Activated effector memory CD4-positive, alpha-beta T cell treated with Interleukin-2 at 50 U/mL for 16 hours (primary cell): ENCODE measurements around the gene LYRM4.
A peak's percentile ranks its signal among the peaks of the same experiment; 100 is the strongest.

Experiments used
- DNase-seq: peaks from one replicate; pipeline ENCODE4 v3.0.0-alpha.2; 2020

The LYRM4 gene

DNA sequence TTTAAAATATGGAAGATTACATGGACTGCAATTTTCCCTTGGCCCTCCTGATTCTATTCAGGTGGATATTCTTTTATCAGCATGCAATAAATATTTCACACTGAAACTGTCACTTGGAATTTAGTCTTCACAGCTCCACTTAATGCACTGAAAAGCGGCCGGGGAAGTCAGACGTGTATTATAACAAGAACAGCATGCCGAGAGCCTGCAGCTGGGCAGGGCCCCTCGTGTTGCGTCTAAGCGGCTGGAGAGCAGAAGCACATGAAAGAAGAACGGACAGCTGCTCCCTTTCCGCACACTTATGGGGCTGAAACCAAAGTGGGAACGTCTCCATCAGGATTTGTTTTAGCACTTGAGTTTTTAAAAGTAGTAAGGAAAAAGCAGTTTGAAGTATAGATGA, 57.2 kb downstream of the LYRM4 start:
- no peak for DNase-seq

DNA sequence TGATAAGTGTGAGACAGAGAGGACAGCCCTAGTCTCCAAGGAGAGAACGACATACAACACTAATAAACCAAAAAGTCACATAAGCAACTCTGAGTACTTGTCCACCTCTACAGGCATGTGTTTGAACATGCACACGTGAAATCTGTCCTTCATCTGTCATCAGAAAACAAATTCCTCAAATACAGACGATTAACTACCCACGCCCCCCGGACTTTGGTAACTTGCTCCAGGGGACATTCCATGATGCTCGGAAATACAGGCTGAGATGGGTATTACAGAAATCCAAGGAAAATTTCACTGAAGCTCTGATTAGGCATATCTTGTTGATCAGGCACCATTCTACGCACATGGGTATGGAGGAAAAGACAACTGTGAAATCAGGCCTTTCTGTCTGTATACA, 57.8 kb downstream of the LYRM4 start:
- DNase-seq, result no peak

DNA sequence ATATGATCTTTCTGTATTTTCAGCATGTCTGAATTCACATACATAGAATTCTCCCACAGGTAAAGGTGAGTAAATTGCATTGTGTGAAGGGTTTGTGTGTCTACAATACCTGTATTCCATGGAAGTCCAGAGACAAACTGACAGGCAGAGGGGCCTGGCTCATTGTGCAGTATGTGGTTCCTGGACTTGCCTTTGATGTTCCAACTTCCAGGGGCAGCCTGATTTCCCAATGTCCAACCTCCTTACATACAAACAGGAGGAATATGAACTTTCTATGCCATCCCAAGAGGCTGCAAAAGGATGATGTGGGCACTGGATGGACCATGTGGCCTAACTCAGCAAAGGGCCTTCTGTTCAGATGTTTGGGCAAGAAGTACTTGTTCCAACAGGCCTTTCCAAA, 58.5 kb downstream of the LYRM4 start:
- DNase-seq, result no peak

DNA sequence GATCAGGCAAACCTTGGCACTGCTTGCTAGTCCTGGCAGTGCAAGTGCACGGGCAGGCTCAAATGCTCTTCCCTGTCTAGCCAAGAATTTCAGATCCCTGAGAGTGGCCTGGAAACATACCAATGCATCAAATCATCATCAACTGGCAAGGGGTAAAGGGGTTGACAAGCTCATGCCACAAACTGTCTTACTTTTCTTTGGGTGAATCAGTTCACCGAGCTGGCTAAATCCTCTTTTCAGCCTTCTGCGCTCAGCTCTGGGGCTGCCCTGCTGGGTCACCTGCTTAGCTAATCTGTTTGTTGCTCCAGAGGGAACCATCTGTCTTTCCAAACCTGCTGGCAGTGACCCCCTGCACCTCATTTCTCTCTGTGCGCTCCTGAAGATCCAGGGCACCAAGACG, 59.5 kb downstream of the LYRM4 start:
- DNase-seq, result no peak

DNA sequence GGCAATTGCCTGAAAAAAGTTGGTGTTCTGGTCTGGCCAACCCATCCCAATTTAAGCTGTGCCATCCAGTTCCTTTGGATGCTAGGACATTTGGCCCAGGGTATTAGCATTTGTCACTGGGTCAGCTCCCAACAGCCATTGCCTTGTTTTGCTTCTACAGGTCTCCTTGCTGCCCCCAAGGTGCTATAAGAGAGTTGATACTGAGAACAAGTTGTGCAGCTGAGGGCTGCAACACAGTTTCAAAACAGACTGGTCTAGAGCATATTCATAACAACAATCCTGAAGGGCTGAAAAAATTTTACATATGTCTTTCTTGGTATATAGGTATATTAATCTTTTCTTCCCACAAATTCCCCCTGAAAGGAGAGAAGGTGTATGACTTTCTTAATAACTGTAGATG, 61.0 kb downstream of the LYRM4 start:
- DNase-seq, result no peak

DNA sequence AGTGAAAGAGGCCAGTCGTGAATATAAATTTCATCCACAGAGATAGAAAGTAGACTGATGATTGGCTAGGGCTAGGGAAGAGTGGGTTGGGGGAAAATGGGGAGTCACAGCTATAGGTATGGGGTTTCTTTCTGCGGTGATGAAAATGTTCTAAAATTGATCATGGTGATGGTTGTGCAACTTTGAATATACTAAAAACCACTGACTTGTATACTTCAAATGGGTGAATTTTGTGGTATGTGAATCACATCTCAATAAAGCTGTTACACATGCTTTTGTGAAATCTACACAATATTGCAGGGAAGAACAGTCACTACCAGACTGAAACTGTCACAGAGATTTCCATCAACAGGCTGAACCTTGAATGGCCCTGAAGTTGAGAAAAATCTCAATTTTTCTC, 61.5 kb downstream of the LYRM4 start:
- DNase-seq, result no peak

DNA sequence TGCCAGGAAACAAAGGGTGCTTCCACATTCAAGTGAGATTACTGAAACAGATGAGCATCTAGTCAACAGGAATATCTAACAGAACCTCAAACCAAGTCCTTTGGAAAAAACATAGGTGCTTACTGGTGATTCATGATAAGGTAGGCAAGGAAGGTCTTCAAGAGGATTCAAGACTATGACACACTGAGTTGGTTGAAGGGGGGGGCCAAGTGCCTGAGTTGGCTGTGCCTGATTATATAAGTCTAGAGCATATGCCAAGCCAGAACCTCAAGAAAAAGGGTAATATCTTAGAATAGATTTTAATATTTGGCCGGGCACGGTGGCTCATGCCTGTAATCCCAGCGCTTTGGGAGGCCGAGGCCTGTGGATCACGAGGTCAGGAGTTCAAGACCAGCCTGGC, 63.7 kb downstream of the LYRM4 start:
- DNase-seq, result no peak

DNA sequence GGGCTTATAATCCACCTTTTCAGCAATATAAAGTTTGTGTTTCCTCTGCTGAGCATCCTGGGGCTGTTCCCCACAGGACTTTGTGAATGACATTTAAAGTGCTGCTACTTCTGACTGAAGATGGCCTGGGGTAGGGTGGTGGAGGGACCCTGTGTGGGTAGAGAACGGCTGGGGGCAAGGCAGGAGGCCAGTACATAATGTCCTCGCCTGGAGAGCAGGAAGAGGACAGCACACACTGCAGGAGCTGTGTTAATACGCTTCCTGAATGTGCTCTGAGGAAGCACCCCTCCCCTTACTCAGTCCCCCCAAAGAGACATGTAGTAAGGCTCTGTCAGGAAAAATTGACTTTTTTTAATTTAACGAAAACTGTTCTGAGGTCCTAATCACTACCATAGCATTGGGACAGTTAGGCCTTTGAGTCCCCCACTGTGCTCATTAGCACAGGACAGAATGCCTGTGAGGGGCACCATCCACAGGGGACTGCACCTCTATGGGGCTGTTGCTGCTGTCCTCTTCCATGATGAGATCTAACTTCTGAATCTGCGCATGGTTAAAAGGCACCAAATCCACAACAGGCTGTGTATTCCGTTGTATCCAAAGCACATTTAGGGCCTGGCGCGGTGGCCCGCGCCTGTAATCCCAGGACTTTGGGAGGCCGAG, 68.5 kb downstream of the LYRM4 start:
- no peak for DNase-seq

DNA sequence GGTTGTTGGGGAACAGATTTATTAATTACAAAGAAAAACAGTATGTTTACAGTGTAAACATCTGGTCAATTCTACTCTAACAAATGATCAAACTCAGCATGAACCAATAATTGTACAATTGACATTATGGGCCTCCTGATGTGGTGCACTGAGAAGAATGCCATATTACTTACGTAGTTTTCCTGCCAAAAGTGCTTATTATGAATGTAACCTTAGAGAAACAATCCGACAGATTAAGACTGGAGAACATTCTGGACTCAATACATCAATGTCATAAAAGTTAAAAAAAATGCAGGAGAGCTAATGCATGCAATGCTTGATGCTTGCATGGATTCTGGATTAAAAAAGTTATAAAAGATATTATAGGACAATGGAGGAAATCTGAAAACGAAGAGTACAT, 69.0 kb downstream of the LYRM4 start:
- DNase-seq, result no peak

DNA sequence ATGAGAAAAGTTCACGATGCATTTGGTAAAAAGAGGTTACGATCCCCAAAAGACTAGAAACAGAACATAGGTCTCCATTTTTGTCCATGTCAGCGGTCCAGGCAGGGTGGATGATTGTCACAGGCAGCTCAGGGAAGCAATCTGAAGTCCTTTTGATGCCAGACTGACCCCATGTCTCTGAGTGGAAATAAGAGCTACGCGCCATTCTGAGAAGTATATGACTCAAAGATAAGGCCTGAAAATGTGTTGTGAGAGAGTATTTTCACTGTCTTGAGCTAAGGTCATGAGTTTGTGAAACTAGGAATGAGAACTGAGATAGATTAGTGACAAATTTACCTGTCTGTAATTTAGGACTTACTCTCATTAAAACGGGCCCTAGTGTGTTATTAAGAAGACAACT, 69.5 kb downstream of the LYRM4 start:
- no peak for DNase-seq

DNA sequence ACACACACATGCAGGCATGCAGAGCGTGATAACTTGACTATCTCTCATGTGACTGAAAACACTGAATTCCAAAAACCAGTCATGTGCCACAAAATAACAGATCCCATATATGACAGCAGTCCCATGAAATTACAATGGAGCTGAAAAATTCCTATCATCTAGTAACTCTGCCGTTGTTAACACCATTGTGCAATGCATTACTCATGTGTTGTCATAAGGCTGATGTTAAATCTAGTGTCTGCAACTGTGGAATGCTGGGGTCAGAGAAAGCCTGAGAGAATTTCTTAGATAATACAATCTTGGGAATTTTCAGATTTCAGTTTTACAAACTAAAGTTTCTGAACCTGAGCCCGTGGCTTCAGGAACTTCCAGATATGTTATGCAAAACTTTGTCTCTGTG, 70.2 kb downstream of the LYRM4 start:
- no peak for DNase-seq

DNA sequence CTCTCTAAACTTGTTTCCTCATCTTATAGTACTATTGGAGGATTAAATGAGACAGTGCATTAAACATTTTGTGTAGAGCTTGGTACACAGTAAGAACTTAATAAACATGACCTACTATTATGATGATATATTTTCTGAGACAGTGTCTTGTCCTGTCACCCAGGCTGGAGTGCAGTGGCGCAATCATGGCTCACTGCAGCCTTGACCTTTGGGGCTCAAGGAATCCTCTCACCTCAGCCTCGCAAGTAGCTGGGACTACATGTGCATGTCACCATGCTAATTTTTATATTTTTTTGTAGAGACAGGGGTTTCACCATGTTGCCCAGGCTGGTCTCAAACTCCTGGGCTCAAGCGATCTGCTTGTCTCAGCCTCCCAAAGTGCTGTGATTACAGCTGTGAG, 72.1 kb downstream of the LYRM4 start:
- no peak for DNase-seq

DNA sequence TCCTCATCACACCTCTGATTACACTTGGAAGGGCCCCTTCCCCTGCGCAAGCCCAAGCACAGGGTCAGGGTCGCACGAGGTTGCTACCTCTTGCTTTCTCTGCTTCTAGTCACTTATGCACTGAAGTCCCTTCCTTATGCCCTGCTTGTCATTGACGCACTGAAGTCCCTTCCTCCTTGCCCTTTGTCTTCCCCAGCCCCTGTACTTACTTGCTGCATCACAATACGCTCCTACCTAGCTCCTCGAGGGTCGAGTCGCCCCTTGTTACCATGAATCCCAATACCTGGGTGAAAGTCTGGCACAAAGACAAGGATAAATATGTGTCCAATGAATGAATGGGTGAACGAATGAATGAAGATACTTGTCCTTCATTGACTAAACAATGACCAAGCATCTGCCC, 75.9 kb downstream of the LYRM4 start:
- DNase-seq, result no peak

DNA sequence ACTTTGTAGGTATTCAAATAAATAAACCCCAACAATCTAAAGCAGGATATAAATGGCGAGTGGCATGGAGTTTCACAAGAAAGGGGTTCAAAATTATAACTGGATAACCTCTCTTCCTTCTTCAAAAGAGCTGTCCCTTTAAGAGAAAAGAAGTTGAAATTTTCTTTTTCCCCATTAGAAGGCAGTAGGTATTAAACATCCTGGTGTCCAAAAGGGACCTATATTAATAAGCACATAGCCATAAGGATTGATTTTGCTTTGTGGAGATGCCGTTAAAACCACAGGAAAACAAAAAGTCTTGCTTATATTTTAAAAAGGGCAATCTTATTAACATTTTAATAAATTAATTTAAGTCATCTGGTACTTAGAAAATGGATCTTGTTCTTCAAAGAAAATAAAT, 76.5 kb downstream of the LYRM4 start:
- no peak for DNase-seq

DNA sequence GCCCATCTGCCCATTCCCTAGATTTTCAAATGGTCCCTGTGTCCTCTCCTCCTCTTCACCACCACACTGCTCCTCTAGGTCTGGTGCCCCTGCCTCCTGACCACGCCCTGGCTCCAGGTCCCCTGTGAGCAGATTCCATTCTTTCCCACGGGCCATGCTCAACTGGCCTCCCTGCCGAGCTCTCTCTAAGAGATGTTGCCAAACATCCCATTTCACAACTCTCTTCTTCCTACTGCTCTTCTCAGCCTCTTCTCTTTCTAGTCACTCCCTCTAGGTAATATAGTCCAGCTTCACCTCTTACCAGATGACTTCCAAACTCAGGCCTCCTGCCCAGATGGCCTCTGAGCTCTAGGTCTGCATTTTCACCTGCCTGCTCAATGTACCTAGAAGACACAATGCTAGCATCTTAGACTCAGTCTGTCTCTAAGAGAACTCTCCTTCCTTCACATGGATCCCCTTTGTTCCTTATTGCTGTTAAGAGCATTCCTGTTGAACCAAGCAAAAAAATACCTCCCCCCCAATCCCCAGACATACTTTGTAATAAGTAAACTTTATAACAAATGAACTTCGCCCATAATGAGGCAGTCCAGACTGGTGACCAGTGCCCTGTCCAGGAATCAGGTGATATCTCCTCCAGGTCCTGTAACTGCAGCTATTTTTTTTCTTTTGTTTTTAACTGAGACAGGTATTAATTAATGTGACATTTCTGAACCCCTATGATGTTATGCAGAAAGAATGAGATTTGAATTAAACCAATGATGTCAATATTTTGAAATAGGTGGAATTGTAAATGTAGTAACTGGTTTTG, 79.0 kb downstream of the LYRM4 start:
- DNase-seq, result no peak

DNA sequence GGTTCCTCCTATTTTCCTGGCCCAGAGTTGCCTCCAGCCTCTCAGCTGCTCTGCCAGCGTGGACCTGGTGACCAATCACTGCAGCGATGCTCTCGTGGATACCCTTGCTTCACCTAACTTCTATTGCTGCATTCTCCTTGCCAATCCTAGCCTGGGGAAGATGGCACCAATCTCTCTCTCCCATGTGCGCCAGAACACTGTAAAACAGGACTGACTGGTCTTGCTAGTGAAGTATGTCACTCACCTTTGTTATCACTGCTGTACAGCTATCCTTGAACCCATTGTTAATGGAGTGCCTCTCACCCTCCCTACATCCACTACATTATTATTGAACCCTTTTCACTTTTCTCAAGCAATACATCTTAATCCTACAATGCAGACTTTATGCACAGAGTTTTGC, 80.1 kb downstream of the LYRM4 start:
- DNase-seq, result no peak

DNA sequence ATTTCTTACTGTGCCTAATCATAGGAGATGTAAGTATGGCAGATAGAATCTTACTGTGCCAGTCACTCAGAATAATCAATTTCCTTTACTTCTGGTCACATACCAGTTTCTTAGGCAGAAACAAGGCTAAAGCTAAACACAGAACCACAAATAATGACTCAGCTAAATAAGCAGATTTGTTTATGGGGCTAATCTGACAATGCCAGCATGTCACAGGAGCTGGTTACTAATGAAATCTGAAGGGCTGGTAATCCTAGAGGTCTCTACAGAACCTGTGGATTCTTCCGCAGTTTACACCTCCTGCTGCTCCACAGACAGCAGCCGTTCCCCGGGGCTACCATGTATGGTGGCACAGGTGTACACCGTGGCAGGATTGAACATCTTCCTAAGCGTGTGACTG, 80.8 kb downstream of the LYRM4 start:
- no peak for DNase-seq

DNA sequence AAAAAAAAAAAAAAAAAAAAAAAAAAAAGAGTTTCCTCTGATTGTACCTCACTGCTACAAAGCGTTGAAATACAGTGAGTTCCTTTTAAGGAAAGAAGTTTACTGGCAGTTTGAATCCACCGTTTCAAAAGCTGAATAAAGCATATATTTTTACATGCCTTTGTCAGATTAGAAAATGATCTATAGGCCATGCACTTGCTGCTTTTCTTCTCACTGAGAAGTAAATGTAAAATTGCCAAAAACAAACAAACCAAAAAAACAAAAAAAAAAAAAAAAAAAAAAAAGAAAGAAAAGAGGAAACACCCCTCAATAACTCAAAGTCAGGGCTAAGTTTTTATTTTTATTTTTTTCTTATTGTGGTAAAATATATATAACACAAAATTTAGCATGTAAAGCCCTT, 81.9 kb downstream of the LYRM4 start:
- no peak for DNase-seq

DNA sequence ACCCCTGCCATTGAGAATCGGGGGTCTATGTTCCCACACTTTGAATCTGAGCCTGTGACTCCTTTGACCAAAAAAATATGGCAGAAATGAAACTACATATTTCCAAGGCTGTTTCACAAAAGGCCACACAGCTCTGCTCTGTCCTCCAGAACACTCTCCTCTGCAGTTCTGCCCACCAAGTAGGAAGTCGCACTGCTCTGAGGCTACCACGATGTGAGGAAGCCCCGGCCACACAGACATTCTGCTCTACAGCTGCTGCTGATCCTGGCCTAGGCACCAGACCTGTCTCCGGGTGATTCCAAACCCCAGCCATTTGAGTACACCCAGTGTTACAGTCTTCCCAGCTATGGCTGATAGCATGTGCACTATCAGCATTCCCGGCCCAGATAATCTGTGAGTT, 85.1 kb downstream of the LYRM4 start:
- DNase-seq, result no peak

DNA sequence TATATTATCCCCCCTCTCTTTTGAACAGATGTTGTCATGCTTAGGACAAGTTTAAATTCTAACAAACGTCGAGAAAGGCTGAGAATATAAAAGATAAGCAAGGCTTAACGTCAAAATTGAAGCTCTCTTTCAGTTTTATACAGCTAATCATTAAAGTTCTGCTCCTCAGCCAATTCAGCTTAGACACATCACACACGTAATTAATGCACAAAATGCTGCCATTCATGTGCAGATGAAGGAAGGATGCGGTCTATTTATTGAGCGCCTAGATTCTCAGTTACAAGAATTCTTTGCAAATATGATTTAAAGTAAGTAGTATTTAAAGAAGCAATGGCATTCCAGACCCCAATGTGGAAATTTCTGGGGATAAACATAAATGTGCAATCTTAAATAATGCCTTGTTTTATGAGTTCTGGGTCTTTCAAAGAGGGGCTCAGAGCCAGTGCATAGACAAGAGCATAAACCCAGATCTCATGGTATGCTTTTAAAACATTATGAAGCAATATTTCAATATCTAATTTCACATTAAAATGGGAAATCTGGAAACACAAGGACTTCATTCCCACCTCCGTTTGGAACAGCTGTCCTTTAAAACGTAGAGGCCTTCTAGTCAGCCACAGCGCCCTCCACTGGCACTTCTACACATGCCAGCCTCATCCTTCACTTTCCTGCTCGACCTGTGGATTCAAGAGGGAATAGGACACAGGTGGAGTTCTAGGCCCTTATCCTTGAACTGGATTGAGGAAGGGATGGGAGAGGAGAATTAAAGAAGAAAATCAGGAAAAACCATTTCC, 85.8 kb downstream of the LYRM4 start:
- DNase-seq, result no peak

DNA sequence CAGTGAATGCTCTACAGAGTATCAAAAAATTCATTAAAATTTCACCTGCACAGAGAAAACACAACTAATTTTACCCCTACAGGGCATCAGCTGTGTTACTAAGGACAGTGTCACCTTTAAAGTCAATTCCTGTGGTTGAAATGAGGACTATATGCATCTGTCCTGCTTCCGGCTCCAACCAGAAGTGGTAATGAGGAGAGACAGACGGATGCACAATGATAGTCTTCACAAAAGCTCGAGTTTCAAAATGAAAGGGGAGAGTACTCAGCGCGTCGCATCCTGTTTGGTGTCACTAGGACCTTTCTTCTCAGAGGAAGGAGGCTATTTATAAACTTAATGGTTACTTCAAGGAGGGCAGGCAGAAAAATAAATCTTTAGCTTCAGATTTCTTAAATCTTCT, 86.5 kb downstream of the LYRM4 start:
- peak; percentile 26 for DNase-seq

DNA sequence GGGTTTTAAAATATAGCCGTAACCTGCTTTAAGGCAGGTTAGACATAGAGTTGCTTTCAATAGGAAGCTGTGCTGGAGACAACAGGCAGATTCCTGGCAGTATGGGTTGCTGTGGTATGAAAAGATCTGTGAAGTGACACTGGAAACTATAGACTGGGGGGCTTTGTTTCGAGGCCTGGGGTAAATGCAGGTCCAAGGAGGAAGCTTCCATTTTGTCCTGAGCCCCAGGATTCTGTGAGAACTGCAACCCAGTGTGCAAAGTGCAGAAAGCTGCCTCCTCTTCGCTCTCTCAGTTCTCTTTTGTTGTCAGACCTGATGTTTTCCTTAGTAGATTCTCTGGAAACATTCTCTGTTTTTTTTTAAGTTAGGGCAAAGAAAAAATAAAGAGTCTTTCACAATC, 86.9 kb downstream of the LYRM4 start:
- no peak for DNase-seq

DNA sequence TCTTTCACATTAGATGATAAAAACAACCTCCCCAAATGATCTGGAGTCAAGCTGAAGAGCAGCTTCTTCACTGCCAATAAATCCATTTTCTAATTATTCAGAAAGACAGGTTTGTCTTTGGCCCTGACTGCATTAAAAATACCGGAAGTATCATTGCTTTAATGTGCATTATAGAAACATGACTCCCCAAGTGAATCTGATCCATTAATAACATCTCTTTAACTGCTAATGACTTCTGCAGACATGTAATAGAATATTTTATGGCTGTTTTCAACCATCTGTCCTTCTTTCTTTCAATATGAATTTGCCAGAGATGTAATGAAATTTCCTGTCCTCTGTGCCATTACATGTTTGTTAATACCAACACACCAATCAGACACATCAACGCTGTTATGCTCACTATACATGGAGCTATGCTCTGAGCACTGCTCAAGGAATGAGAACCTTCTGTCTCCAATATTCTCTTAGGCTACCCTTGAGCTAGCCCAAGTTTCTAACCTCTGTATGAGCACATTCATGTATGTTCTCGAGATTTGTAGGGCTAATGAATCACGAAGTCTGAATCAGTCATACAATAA, 87.8 kb downstream of the LYRM4 start:
- DNase-seq, result no peak
